ENCODE results near the gene SIGLEC5. TPM values are rescaled to one million over a fixed set of nuclear protein-coding genes. Genes with fewer than 3 reads are reported as not detected.
A peak's percentile ranks its signal among the peaks of the same experiment; 100 is the strongest.

SIGLEC5 gene
- total RNA-seq, 1 donor from 2014 or later, result not detected

DNA sequence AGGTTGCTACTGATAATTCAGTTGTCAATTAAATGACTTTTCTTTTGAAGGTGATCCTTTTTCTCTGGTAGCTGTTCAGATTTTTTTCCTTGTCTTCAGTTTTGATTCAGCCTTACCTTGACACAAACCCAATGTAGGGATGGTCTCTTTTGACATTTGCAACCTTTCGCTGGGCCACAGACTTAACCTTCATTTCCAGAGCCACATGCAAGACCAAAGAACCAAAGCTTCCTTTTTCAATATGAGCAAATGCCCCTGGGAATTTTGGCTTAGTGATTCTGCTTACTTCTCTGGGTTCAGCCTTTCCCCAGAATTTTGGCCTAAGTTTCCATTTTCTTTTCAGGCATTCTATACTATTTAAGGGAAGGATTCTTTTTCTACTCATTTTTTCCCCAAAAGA is 19.6 kb downstream of the SIGLEC5 start:
- peaks cover 12% of the 10 kb centered on the region for H3K9me3 Mint-ChIP-seq
- no peak for DNase-seq (ENCODE audit: low spot score)
- no peak overlapping the region for H3K27ac Mint-ChIP-seq
- no peaks in the 10 kb centered on the region for H3K36me3 Mint-ChIP-seq (ENCODE audit: low read depth)
- peaks cover 11% of the 10 kb centered on the region for H3K4me1 Mint-ChIP-seq (ENCODE audit: low read depth)
- no peak overlapping the region for H3K4me3 Mint-ChIP-seq
- no peaks in the 10 kb centered on the region for H3K27me3 Mint-ChIP-seq (ENCODE audit: insufficient read depth)
- intact Hi-C loops (cut with micrococcal nuclease), result no loop called here

- Mint-ChIP-seq H3K4me1 (ENCODE audit: low read depth) (peaks cover 11% of the 10 kb centered on the region), H3K4me3 (no peak overlapping the region), H3K27me3 (ENCODE audit: insufficient read depth) (no peaks in the 10 kb centered on the region), H3K9me3 (peaks cover 10% of the 10 kb centered on the region), H3K36me3 (ENCODE audit: low read depth) (no peaks in the 10 kb centered on the region), H3K27ac (no peak overlapping the region)
- peak; percentile 46 for DNase-seq (ENCODE audit: low spot score)
- intact Hi-C loops (cut with micrococcal nuclease), result no loop called here
Measured at GRCh38 chr19:51607920-51608562, 22.2 kb downstream of the SIGLEC5 start.

- no peak for DNase-seq (ENCODE audit: low spot score)
- H3K4me3 Mint-ChIP-seq, result no peak overlapping the region
- intact Hi-C loops (cut with micrococcal nuclease), result no loop called here
- H3K27me3 Mint-ChIP-seq (ENCODE audit: insufficient read depth), result peaks cover 3% of the 10 kb centered on the region
- H3K9me3 Mint-ChIP-seq, result peaks cover under 1% of the 10 kb centered on the region
- H3K36me3 Mint-ChIP-seq (ENCODE audit: low read depth), result no peaks in the 10 kb centered on the region
- H3K27ac Mint-ChIP-seq, result no peak overlapping the region
- peaks cover 11% of the 10 kb centered on the region for H3K4me1 Mint-ChIP-seq (ENCODE audit: low read depth)
Measured at GRCh38 chr19:51607077-51607476, 23.1 kb downstream of the SIGLEC5 start.

GRCh38 chr19:51602189-51602854 is 27.9 kb downstream of the SIGLEC5 start:
- no peak for DNase-seq (ENCODE audit: low spot score)
- H3K4me3 Mint-ChIP-seq, result no peak overlapping the region
- peak overlapping the region; percentile 11 for H3K27ac Mint-ChIP-seq
- peaks cover 12% of the 10 kb centered on the region for H3K27me3 Mint-ChIP-seq (ENCODE audit: insufficient read depth)
- peaks cover 5% of the 10 kb centered on the region for H3K4me1 Mint-ChIP-seq (ENCODE audit: low read depth)
- H3K36me3 Mint-ChIP-seq (ENCODE audit: low read depth), result no peaks in the 10 kb centered on the region
- no peaks in the 10 kb centered on the region for H3K9me3 Mint-ChIP-seq
- intact Hi-C loops (cut with micrococcal nuclease), result loop anchor here (5.0 kb wide), 1 partner anchor 35 kb away; no protein-coding TSS in a partner anchor

- Mint-ChIP-seq H3K27ac (no peak overlapping the region), H3K9me3 (no peaks in the 10 kb centered on the region)
Measured at GRCh38 chr19:51600940-51601580, 29.1 kb downstream of the SIGLEC5 start.

DNA sequence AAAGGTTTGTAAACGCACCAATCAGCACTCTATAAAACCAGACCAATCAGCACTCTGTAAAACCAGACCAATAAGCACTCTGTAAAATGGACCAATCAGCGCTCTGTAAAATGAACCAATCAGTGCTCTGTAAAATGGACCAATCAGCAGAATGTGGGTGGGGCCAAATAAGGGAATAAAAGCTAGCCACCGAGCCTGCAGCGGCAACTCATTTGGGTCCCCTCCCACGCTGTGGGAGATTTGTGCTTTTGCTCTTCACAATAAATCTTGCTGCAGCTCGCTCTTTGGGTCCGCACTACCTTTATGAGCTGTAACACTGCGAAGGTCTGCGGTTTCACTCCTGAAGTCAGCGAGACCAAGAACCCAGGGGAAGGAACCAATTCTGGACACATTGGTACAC is 31.1 kb downstream of the SIGLEC5 start:
- peaks cover 12% of the 10 kb centered on the region for H3K27me3 Mint-ChIP-seq (ENCODE audit: insufficient read depth)
- DNase-seq (ENCODE audit: low spot score), result no peak
- H3K4me1 Mint-ChIP-seq (ENCODE audit: low read depth), result peaks cover 12% of the 10 kb centered on the region
- intact Hi-C loops (cut with micrococcal nuclease), result no loop called here
- H3K36me3 Mint-ChIP-seq (ENCODE audit: low read depth), result no peaks in the 10 kb centered on the region
- H3K27ac Mint-ChIP-seq, result no peak overlapping the region
- H3K4me3 Mint-ChIP-seq, result no peak overlapping the region
- H3K9me3 Mint-ChIP-seq, result peaks cover 3% of the 10 kb centered on the region

More at GRCh38 chr19:51600940-51601580, 29.1 kb downstream of the SIGLEC5 start:
- intact Hi-C loops (cut with micrococcal nuclease), result loop anchor here (5.0 kb wide), 1 partner anchor 36 kb away; no protein-coding TSS in a partner anchor
- no peak for DNase-seq (ENCODE audit: low spot score)
- Mint-ChIP-seq H3K4me3 (no peak overlapping the region), H3K36me3 (ENCODE audit: low read depth) (no peaks in the 10 kb centered on the region), H3K27me3 (ENCODE audit: insufficient read depth) (peaks cover 12% of the 10 kb centered on the region), H3K4me1 (ENCODE audit: low read depth) (no peaks in the 10 kb centered on the region)

DNA sequence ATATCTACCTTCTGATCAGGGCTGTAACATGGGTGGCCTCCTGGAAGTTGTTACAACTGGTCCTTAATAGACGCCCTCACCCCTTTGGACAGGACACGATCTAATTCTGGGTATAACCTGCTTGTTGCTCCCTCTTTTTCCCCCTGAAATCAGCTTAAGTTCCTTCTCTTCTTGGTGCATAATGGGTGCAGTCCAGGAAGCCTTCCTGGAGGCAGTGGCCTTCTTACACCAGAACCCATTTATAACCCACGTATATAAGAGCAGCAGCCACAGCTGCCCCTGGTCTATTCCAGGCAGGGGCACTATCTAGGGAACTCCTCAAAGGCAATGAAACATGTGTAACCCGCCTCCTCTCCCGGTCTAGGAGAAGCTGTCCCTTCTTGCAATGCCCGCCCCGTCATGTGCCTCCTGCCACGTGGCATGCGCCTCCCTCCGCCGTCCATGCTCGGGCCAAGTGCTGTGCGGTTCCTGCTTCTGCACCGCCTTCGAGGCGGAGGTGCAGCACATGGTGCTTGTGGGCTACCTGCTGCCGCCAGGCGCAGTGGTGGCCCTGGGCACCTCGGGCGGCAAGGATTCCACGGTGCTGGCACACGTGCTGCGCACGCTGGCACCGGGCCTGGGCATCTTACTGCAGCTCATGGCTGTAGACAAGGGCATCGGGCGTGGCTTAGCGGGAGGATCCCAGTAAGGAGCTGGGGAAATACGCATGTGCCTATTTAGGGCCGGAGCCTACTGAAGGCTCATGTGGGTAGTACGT is 31.9 kb downstream of the SIGLEC5 start:
- Mint-ChIP-seq H3K27ac (no peak overlapping the region), H3K9me3 (peaks cover 3% of the 10 kb centered on the region), H3K4me1 (ENCODE audit: low read depth) (peaks cover 18% of the 10 kb centered on the region), H3K27me3 (ENCODE audit: insufficient read depth) (peaks cover 12% of the 10 kb centered on the region), H3K36me3 (ENCODE audit: low read depth) (no peaks in the 10 kb centered on the region), H3K4me3 (no peak overlapping the region)
- intact Hi-C loops (cut with micrococcal nuclease), result no loop called here
- no peak for DNase-seq (ENCODE audit: low spot score)

GRCh38 chr19:51595190-51596175 is 34.7 kb downstream of the SIGLEC5 start:
- peaks cover 6% of the 10 kb centered on the region for H3K27me3 Mint-ChIP-seq (ENCODE audit: insufficient read depth)
- H3K9me3 Mint-ChIP-seq, result peaks cover 8% of the 10 kb centered on the region
- H3K27ac Mint-ChIP-seq, result peak overlapping the region; percentile 16
- peaks cover 20% of the 10 kb centered on the region for H3K4me1 Mint-ChIP-seq (ENCODE audit: low read depth)
- H3K4me3 Mint-ChIP-seq, result peak overlapping the region; percentile 92
- no peak for DNase-seq (ENCODE audit: low spot score)
- intact Hi-C loops (cut with micrococcal nuclease), result loop anchor here (1.0 to 2.0 kb wide), 2 partner anchors 109 to 197 kb away; no protein-coding TSS in a partner anchor
- no peaks in the 10 kb centered on the region for H3K36me3 Mint-ChIP-seq (ENCODE audit: low read depth)

- H3K9me3 Mint-ChIP-seq, result peaks cover 15% of the 10 kb centered on the region
- intact Hi-C loops (cut with micrococcal nuclease), result loop anchor here (1.0 to 2.0 kb wide), 8 partner anchors 23 to 486 kb away; partner anchors contain the start of genes CTU1 and ZNF175
- DNase-seq (ENCODE audit: low spot score), result no peak
- peaks cover 20% of the 10 kb centered on the region for H3K4me1 Mint-ChIP-seq (ENCODE audit: low read depth)
- peaks cover under 1% of the 10 kb centered on the region for H3K36me3 Mint-ChIP-seq (ENCODE audit: low read depth)
- H3K4me3 Mint-ChIP-seq, result peak overlapping the region; percentile 92
- no peaks in the 10 kb centered on the region for H3K27me3 Mint-ChIP-seq (ENCODE audit: insufficient read depth)
- H3K27ac Mint-ChIP-seq, result peak overlapping the region; percentile 19
Measured at GRCh38 chr19:51594774-51595109, 35.5 kb downstream of the SIGLEC5 start.

DNA sequence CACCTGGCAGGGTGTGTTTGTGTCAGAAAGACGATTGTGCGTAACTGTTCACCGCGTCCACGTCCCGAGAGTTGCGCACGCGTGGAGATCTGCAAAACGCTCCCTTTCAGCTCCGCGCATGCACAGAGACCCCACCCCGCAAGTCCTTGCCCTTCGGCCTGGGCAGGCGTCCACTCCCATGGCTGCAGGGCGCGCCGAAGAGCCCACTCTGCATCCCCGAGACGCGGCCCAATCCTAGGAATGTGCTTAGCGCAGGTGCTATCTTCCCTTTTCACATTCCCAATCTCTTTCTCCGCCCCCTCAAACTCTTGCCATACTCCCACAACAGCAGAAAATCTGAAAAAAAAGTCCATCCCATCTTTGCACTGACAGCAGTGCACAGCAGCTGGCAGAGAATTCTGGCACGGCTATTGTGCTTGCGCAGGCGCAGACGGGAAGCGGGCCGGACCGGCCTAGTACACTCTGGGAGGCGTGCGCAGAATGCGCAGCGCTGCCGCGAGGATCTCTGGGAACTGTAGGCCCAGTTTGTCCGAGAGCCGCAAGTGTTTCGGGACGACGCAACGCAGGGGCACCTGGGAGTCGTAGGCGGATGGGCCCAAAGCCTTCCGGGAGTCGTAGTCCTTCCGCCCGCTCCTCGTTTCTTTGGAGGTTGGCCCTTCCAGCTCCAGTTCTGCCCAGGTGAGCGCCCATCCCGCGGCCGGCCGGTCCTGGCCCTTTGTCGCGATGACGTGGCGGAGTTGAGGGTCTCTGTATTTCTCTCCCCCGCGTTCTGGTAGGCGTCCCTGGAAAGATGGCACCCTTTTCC is 36.0 kb downstream of the SIGLEC5 start:
- H3K4me1 Mint-ChIP-seq (ENCODE audit: low read depth), result peaks cover 20% of the 10 kb centered on the region
- peak overlapping the region; percentile 78 for H3K27ac Mint-ChIP-seq

More for the DNA sequence above, 36.0 kb downstream of the SIGLEC5 start:
- H3K27me3 Mint-ChIP-seq (ENCODE audit: insufficient read depth), result no peaks in the 10 kb centered on the region
- intact Hi-C loops (cut with micrococcal nuclease), result loop anchor here (1.0 to 2.0 kb wide), 7 partner anchors 23 to 486 kb away; partner anchors contain the start of genes CTU1 and ZNF175
- peak overlapping the region; percentile 92 for H3K4me3 Mint-ChIP-seq
- H3K36me3 Mint-ChIP-seq (ENCODE audit: low read depth), result peaks cover 5% of the 10 kb centered on the region
- peaks cover 21% of the 10 kb centered on the region for H3K9me3 Mint-ChIP-seq
- DNase-seq (ENCODE audit: low spot score), result peak; percentile 95
